A549 (cell line): ENCODE data around the gene CDK18. TPM values are rescaled to one million over a fixed set of nuclear protein-coding genes. Genes with fewer than 3 reads are reported as not detected.
A peak's percentile ranks its signal among the peaks of the same experiment; 100 is the strongest.

Source experiments
- ATAC-seq, 2 experiments: fragments of 200-7000 bp in 1 of 2; fragments of >200 bp in 1 of 2; cut with Nextera tagmentation in 1 of 2; cut with Tn5 transposase in 1 of 2; 3 replicates each; pipeline versions ENCODE4 v1.8.0 to v1.9.1; 2018 to 2020; ENCODE audit warnings: mild to moderate bottlenecking in 1 of 2, moderate library complexity in 1 of 2
- CTCF ChIA-PET: fragments of 300-600 bp; sonication (Branson Sonifier 250); formaldehyde crosslinking; extraction: SDS; loops from one replicate; lab custom pipeline; 2021; ENCODE audit warnings: antibody characterized with exemption, inconsistent platforms; lab: Yijun Ruan, JAX
- POLR2A ChIA-PET: fragments of 350-600 bp; formaldehyde crosslinking; extraction: SDS; loops from one replicate; lab custom pipeline; 2021; ENCODE audit warnings: antibody characterized with exemption, inconsistent platforms; lab: Yijun Ruan, JAX
- DNase-seq, 2 experiments: peaks; one replicate each; pipeline versions ENCODE4 v3.0.0 to v3.0.0-alpha.2; 2011 to 2016; ENCODE audit warnings: low read depth in 1 of 2, low spot score in 1 of 2
- FAIRE-seq: peaks from 2 replicates; lab custom pipeline; 2011; peaks lifted over from hg19 to GRCh38; lab: Jason Lieb, UNC
- H3K27ac ChIP-seq, 2 experiments: fragments of >200 bp; sonication (Bioruptor Twin); formaldehyde crosslinking; 3 replicates each; pipeline ENCODE4 v1.5.1; 2016 to 2017
- H3K4me1 ChIP-seq: fragments of >200 bp; sonication (Bioruptor Twin); formaldehyde crosslinking; 3 replicates; pipeline ENCODE4 v1.6.1; 2016
- H3K4me2 ChIP-seq: fragments of >200 bp; sonication (Bioruptor Twin); formaldehyde crosslinking; 3 replicates; pipeline ENCODE4 v1.6.1; 2016
- H3K4me3 ChIP-seq: fragments of >200 bp; sonication (Bioruptor Twin); formaldehyde crosslinking; 3 replicates; pipeline ENCODE4 v1.5.1; 2016
- H3K9me3 ChIP-seq: fragments of >200 bp; sonication (Bioruptor Twin); formaldehyde crosslinking; 3 replicates; pipeline ENCODE4 v1.6.1; 2016
- CBX8 ChIP-seq: fragments of 200-600 bp; sonication (generic); IDR thresholded peaks from 2 replicates; pipeline ENCODE4 v1.6.1; 2016
- CEBPB ChIP-seq, 2 experiments: fragments of >200 bp in 1 of 2; sonication (Bioruptor Twin) in 1 of 2; formaldehyde crosslinking in 1 of 2; IDR thresholded peaks; 2 replicates each; pipeline ENCODE4 v1.6.1; 2012 to 2016
- EHF ChIP-seq: fragments of 250-450 bp; sonication (Bioruptor Pico); IDR thresholded peaks from 2 replicates; pipeline ENCODE4 v1.5.0; 2020; ENCODE audit warnings: mild to moderate bottlenecking
- FOSL2 ChIP-seq, 2 experiments: fragments of 450-650 bp in 1 of 2; fragments of >200 bp in 1 of 2; sonication (Bioruptor Twin) in 1 of 2; formaldehyde crosslinking; IDR thresholded peaks; 2 replicates each; pipeline versions ENCODE4 v1.5.0 to v1.6.1; 2016 to 2020; ENCODE audit warnings: mild to moderate bottlenecking in 1 of 2, moderate library complexity in 1 of 2
- HEYL ChIP-seq: fragments of 250-450 bp; sonication (Bioruptor Pico); IDR thresholded peaks from 2 replicates; pipeline ENCODE4 v1.8.0; 2021; ENCODE audit warnings: mild to moderate bottlenecking, moderate library complexity
- HOXB13 ChIP-seq: fragments of 250-450 bp; sonication (Bioruptor Pico); IDR thresholded peaks from 2 replicates; pipeline ENCODE4 v1.5.0; 2020; ENCODE audit warnings: low read depth, mild to moderate bottlenecking, moderate library complexity
- JUN ChIP-seq, 2 experiments: fragments of >200 bp; sonication (Bioruptor Twin); formaldehyde crosslinking; IDR thresholded peaks; 2 replicates in 1 of 2; 3 replicates in 1 of 2; pipeline ENCODE4 v1.6.1; 2016 to 2017
- KDM1A ChIP-seq: fragments of 200-600 bp; sonication (generic); IDR thresholded peaks from 2 replicates; pipeline ENCODE4 v1.6.1; 2016; ENCODE audit warnings: low read depth, mild to moderate bottlenecking
- KDM5A ChIP-seq: fragments of 200-600 bp; sonication (generic); IDR thresholded peaks from 2 replicates; pipeline ENCODE4 v1.6.1; 2016; ENCODE audit warnings: antibody characterized with exemption, mild to moderate bottlenecking
- NFE2L2 ChIP-seq: fragments of 150-350 bp; conservative IDR thresholded peaks from 2 replicates; pipeline ENCODE4 v1.6.1; 2014; ENCODE audit warnings: low read length
- NPAS2 ChIP-seq: fragments of 250-450 bp; sonication (Bioruptor Pico); IDR thresholded peaks from 2 replicates; pipeline ENCODE4 v1.8.0; 2022; ENCODE audit warnings: mild to moderate bottlenecking, moderate library complexity, borderline replicate concordance
- RARB ChIP-seq: fragments of 250-450 bp; sonication (Bioruptor Pico); IDR thresholded peaks from 2 replicates; pipeline ENCODE4 v1.8.0; 2021; ENCODE audit warnings: mild to moderate bottlenecking, moderate library complexity
- TFCP2L1 ChIP-seq: fragments of 250-450 bp; sonication (Bioruptor Pico); IDR thresholded peaks from 2 replicates; pipeline ENCODE4 v1.5.0; 2021; ENCODE audit warnings: mild to moderate bottlenecking
- ZC3H11A ChIP-seq: fragments of 450-650 bp; IDR thresholded peaks from 2 replicates; pipeline ENCODE4 v1.6.1; 2014; ENCODE audit warnings: antibody characterized with exemption, mild to moderate bottlenecking
- ZSCAN20 ChIP-seq: fragments of 250-450 bp; sonication (Bioruptor Pico); IDR thresholded peaks from 2 replicates; pipeline ENCODE4 v1.8.0; 2022; ENCODE audit warnings: mild to moderate bottlenecking, moderate library complexity
- WGBS: methylation state at CpG from one replicate; pipeline ENCODE4 v1.1.6; 2017; ENCODE audit errors: missing lambda C conversion rate; 5-methylcytosine and 5-hydroxymethylcytosine counted together
- polyA plus RNA-seq, 4 experiments: library from polyadenylated mRNA; depleted of rRNA in 3 of 4; stranded (reverse); fragments of >200 nt; fragmentation: RNase III in 1 of 4; extraction: RNeasy Plus Mini Kit Qiagen cat#74134 plus additional on column Dnase treatment in 1 of 4; gene quantifications; 2 replicates in 3 of 4; 3 replicates in 1 of 4; pipeline ENCODE4 v1.2.3, GENCODE V29; 2011 to 2017
- TF ChIP-seq, protein P1 (sequence below): fragments of 200-600 bp; sonication (generic); IDR thresholded peaks from 2 replicates; pipeline ENCODE4 v1.6.1; 2016; ENCODE audit warnings: antibody characterized with exemption, mild to moderate bottlenecking, moderate library complexity
- TF ChIP-seq, protein P2 (sequence below): IDR thresholded peaks from 2 replicates; pipeline ENCODE4 v1.6.1; 2012
- TF ChIP-seq, protein P3 (sequence below): fragments of >200 bp; sonication (Bioruptor Twin); formaldehyde crosslinking; IDR thresholded peaks from 3 replicates; pipeline ENCODE4 v1.6.1; 2016
- TF ChIP-seq, protein P4 (sequence below): fragments of >200 bp; sonication (Bioruptor Twin); formaldehyde crosslinking; IDR thresholded peaks from 3 replicates; pipeline ENCODE4 v1.5.1; 2016
- TF ChIP-seq, protein P5 (sequence below): fragments of 250-450 bp; sonication (Bioruptor Pico); IDR thresholded peaks from 2 replicates; pipeline ENCODE4 v1.5.0; 2020; ENCODE audit warnings: low read depth, mild to moderate bottlenecking, moderate library complexity
- TF ChIP-seq, protein P6 (sequence below): fragments of 250-450 bp; sonication (Bioruptor Pico); IDR thresholded peaks from 2 replicates; pipeline ENCODE4 v1.5.0; 2021; ENCODE audit warnings: mild to moderate bottlenecking, moderate library complexity, borderline replicate concordance

The CDK18 gene
- polyA plus RNA-seq, 2 of the 4 experiments (the other 2 are of a cell fraction): 0.75 to 2.0 TPM

DNA sequence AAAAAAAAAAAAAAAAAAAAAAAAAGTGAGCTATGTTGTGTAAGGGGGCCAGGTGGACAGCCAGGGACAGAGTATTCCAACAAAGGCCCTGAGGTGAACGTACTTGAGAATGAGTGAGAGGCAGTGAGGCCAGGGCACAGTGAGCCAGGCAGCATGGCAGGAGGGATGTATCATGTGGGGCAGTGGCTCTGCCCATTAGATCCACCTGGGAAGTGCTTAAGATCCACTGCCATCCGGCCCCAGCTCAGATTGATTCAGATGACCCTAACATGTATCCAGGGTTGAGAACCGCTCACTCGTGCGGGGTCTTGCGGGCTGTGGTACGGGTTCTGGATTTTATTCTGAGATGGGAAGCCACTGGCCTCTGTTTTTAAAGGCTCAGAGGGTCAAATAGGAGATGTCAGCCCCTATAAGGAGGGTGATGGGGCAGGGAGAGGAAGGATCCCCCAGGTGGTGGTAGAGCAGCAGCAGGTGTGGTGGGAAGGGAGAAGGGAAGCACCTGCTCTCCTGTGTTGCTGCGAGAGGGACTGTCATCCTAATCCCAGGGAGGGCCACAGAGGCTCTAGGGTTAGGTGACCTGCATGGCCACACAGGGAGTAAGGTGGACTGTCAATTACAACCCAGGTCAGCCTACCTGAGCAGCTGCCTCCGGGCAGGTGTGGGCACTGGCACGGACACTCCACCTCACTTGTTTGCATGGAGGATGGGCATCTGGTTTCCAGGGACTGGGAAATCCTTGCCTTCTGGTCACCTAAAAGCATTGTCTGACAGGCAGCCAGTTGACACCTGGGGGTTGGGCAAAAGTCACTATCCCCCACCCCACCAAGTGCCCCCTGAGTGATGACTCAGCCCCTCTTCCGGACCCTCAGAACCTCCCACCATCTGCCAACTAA lies 31.6 kb downstream of the CDK18 start (continued):
- TF ChIP-seq, protein P1, sequence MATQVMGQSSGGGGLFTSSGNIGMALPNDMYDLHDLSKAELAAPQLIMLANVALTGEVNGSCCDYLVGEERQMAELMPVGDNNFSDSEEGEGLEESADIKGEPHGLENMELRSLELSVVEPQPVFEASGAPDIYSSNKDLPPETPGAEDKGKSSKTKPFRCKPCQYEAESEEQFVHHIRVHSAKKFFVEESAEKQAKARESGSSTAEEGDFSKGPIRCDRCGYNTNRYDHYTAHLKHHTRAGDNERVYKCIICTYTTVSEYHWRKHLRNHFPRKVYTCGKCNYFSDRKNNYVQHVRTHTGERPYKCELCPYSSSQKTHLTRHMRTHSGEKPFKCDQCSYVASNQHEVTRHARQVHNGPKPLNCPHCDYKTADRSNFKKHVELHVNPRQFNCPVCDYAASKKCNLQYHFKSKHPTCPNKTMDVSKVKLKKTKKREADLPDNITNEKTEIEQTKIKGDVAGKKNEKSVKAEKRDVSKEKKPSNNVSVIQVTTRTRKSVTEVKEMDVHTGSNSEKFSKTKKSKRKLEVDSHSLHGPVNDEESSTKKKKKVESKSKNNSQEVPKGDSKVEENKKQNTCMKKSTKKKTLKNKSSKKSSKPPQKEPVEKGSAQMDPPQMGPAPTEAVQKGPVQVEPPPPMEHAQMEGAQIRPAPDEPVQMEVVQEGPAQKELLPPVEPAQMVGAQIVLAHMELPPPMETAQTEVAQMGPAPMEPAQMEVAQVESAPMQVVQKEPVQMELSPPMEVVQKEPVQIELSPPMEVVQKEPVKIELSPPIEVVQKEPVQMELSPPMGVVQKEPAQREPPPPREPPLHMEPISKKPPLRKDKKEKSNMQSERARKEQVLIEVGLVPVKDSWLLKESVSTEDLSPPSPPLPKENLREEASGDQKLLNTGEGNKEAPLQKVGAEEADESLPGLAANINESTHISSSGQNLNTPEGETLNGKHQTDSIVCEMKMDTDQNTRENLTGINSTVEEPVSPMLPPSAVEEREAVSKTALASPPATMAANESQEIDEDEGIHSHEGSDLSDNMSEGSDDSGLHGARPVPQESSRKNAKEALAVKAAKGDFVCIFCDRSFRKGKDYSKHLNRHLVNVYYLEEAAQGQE: no peak
- TF ChIP-seq FOSL2 (IDR thresholded peaks at IDR 0.05) (no peak), FOSL2 (CRISPR knock-in tag; IDR thresholded peaks at IDR 0.05) (no peak), EHF (no peak), ZC3H11A (no peak), HOXB13 (CRISPR knock-in tag) (no peak), NFE2L2 (no peak), RARB (CRISPR knock-in tag) (no peak), KDM5A (no peak), HEYL (CRISPR knock-in tag) (no peak)
- TF ChIP-seq, protein P2, sequence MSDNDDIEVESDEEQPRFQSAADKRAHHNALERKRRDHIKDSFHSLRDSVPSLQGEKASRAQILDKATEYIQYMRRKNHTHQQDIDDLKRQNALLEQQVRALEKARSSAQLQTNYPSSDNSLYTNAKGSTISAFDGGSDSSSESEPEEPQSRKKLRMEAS: no peak
- TF ChIP-seq, protein P3, sequence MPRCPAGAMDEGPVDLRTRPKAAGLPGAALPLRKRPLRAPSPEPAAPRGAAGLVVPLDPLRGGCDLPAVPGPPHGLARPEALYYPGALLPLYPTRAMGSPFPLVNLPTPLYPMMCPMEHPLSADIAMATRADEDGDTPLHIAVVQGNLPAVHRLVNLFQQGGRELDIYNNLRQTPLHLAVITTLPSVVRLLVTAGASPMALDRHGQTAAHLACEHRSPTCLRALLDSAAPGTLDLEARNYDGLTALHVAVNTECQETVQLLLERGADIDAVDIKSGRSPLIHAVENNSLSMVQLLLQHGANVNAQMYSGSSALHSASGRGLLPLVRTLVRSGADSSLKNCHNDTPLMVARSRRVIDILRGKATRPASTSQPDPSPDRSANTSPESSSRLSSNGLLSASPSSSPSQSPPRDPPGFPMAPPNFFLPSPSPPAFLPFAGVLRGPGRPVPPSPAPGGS: no peak
- TF ChIP-seq, all 56 proteins: peak for 0

DNA sequence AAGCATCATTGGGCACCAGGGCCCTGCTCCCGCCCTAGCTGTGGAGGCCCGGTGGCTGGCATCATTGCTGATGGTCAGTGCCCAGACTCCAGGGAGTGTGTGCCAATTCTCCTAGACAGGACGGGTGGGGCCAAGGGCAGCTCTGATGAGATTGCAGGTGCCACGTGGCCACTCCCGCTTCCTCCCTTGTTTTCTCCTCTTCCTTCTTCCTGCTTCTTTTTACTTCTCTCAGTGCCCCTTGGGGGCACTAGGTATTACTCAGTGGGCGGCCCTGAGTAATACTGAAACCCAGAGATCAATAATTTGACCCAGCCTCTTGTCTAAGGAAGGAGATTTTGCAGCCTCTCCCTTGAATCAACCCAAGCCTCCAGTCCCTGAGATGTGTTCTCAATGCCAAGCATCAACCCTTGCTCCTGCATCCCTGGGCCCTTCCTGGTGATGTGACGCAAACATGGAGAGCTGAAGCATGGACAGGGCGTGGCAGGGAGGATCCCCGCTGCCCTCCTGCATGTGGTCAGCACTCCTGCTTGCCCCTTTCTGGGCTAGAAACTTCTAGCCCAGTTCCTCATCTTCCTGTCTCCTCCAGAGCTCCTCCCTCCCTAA lies 32.4 kb downstream of the CDK18 start:
- Histone ChIP-seq H3K27ac (no peak overlapping the region), H3K4me2 (no peak overlapping the region), H3K4me1 (peaks cover 7% of the 10 kb centered on the region; the same call in 1 of the 3 replicates), H3K4me3 (no peak overlapping the region), H3K9me3 (no peaks in the 10 kb centered on the region)
- DNase-seq: no peak
- 45% methylated on average over 9 of the region's 9 CpGs for WGBS
- POLR2A ChIA-PET: no interaction called here
- CTCF ChIA-PET: interaction anchor here (0.7 to 5.3 kb wide), 8 partner anchors 8 to 216 kb away, joined by 3 to 46 read pairs (median 6); no protein-coding TSS in a partner anchor
- ATAC-seq: peak in 1 of 2 experiments; percentile 15; a peak in 2 of 6 replicates
- FAIRE-seq: no peak
- TF ChIP-seq ZSCAN20 (CRISPR knock-in tag) (no peak), CBX8 (no peak), JUN (IDR thresholded peaks at IDR 0.05) (no peak), KDM1A (no peak), NPAS2 (CRISPR knock-in tag) (no peak), TFCP2L1 (no peak), CEBPB (IDR thresholded peaks at IDR 0.05) (no peak)
- TF ChIP-seq, protein P2: no peak
- TF ChIP-seq, protein P4, sequence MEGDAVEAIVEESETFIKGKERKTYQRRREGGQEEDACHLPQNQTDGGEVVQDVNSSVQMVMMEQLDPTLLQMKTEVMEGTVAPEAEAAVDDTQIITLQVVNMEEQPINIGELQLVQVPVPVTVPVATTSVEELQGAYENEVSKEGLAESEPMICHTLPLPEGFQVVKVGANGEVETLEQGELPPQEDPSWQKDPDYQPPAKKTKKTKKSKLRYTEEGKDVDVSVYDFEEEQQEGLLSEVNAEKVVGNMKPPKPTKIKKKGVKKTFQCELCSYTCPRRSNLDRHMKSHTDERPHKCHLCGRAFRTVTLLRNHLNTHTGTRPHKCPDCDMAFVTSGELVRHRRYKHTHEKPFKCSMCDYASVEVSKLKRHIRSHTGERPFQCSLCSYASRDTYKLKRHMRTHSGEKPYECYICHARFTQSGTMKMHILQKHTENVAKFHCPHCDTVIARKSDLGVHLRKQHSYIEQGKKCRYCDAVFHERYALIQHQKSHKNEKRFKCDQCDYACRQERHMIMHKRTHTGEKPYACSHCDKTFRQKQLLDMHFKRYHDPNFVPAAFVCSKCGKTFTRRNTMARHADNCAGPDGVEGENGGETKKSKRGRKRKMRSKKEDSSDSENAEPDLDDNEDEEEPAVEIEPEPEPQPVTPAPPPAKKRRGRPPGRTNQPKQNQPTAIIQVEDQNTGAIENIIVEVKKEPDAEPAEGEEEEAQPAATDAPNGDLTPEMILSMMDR: no peak
- TF ChIP-seq, protein P5, sequence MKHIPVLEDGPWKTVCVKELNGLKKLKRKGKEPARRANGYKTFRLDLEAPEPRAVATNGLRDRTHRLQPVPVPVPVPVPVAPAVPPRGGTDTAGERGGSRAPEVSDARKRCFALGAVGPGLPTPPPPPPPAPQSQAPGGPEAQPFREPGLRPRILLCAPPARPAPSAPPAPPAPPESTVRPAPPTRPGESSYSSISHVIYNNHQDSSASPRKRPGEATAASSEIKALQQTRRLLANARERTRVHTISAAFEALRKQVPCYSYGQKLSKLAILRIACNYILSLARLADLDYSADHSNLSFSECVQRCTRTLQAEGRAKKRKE (CRISPR knock-in tag): no peak
- TF ChIP-seq, protein P6, sequence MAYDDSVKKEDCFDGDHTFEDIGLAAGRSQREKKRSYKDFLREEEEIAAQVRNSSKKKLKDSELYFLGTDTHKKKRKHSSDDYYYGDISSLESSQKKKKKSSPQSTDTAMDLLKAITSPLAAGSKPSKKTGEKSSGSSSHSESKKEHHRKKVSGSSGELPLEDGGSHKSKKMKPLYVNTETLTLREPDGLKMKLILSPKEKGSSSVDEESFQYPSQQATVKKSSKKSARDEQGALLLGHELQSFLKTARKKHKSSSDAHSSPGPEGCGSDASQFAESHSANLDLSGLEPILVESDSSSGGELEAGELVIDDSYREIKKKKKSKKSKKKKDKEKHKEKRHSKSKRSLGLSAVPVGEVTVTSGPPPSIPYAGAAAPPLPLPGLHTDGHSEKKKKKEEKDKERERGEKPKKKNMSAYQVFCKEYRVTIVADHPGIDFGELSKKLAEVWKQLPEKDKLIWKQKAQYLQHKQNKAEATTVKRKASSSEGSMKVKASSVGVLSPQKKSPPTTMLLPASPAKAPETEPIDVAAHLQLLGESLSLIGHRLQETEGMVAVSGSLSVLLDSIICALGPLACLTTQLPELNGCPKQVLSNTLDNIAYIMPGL (CRISPR knock-in tag): no peak
